Prostate gland (tissue), 2 donors: ENCODE measurements around the gene BDKRB2. TPM values are rescaled to one million over a fixed set of nuclear protein-coding genes. Genes with fewer than 3 reads are reported as not detected.

Experiments used
- DNase-seq: peaks from one replicate; pipeline ENCODE4 v3.0.0-alpha.2; 2019; ENCODE audit warnings: low spot score
- H3K27ac ChIP-seq, 2 donors: fragments of 200-600 bp; sonication (generic); 2 replicates each; pipeline ENCODE4 v1.5.1; 2017 to 2019
- H3K27me3 ChIP-seq: fragments of 200-600 bp; sonication (generic); replicated peaks from 2 replicates; pipeline ENCODE4 v1.5.1; 2019; ENCODE audit not compliant: insufficient read depth
- H3K36me3 ChIP-seq, 2 donors: fragments of 200-600 bp; sonication (generic); 1 replicate in 1 of 2; 2 replicates in 1 of 2; pipeline versions ENCODE4 v1.5.1 to v1.8.1; 2017 to 2019
- H3K4me1 ChIP-seq: fragments of 200-600 bp; sonication (generic); replicated peaks from 2 replicates; pipeline ENCODE4 v1.5.1; 2019
- H3K4me3 ChIP-seq, 2 donors: fragments of 200-600 bp; sonication (generic); 2 replicates each; pipeline ENCODE4 v1.5.1; 2017 to 2019
- H3K9me3 ChIP-seq: fragments of 200-600 bp; sonication (generic); 2 replicates; pipeline ENCODE4 v1.5.1; 2017
- POLR2A ChIP-seq: fragments of 450-650 bp; IDR thresholded peaks from one replicate; pipeline ENCODE4 v1.6.1; 2016; ENCODE audit warnings: antibody characterized with exemption, mild to moderate bottlenecking
- POLR2AphosphoS5 ChIP-seq: sonication (generic); formaldehyde crosslinking; IDR thresholded peaks from one replicate; pipeline ENCODE4 v1.6.1; 2017; ENCODE audit warnings: antibody characterized with exemption
- WGBS: methylation state at CpG from one replicate; pipeline ENCODE4 v1.1.5; 2018; 5-methylcytosine and 5-hydroxymethylcytosine counted together
- intact Hi-C: fragments of 100-400 bp; cut with DNase I; formaldehyde crosslinking; loops from one replicate; pipeline ENCODE4 v1.14.2; 2022
- total RNA-seq, 2 donors: library from RNA; depleted of rRNA; stranded (reverse); fragments of >200 nt; gene quantifications; one replicate each; pipeline ENCODE4 v1.1.0, GENCODE V29; 2016
- TF ChIP-seq, protein P1 (sequence below), 4 experiments: fragments of 200-600 bp in 2 of 4; fragments of 450-650 bp in 2 of 4; sonication (generic) in 2 of 4; IDR thresholded peaks; 1 replicate in 3 of 4; 2 replicates in 1 of 4; pipeline ENCODE4 v1.5.1; 2016 to 2019; ENCODE audit warnings: antibody characterized with exemption in 4 of 4, mild to moderate bottlenecking in 2 of 4, moderate library complexity in 2 of 4

Gene BDKRB2
- total RNA-seq, 2 donors from 2014 or later = 0.97 to 1.2 TPM

- intact Hi-C loops = no loop called here
- H3K27ac ChIP-seq = no peak overlapping the region
- no peaks in the 10 kb centered on the region for H3K9me3 ChIP-seq
- DNase-seq = no peak
- 79% methylated on average over 2 of the region's 2 CpGs for WGBS
- H3K36me3 ChIP-seq = no peaks in the 10 kb centered on the region
- H3K27me3 ChIP-seq = no peaks in the 10 kb centered on the region
- TF ChIP-seq POLR2A = no peak
- TF ChIP-seq, protein P1, sequence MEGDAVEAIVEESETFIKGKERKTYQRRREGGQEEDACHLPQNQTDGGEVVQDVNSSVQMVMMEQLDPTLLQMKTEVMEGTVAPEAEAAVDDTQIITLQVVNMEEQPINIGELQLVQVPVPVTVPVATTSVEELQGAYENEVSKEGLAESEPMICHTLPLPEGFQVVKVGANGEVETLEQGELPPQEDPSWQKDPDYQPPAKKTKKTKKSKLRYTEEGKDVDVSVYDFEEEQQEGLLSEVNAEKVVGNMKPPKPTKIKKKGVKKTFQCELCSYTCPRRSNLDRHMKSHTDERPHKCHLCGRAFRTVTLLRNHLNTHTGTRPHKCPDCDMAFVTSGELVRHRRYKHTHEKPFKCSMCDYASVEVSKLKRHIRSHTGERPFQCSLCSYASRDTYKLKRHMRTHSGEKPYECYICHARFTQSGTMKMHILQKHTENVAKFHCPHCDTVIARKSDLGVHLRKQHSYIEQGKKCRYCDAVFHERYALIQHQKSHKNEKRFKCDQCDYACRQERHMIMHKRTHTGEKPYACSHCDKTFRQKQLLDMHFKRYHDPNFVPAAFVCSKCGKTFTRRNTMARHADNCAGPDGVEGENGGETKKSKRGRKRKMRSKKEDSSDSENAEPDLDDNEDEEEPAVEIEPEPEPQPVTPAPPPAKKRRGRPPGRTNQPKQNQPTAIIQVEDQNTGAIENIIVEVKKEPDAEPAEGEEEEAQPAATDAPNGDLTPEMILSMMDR (IDR thresholded peaks at IDR 0.05) = no peak
- no peak for TF ChIP-seq POLR2AphosphoS5
- H3K4me3 ChIP-seq = no peak overlapping the region
- no peaks in the 10 kb centered on the region for H3K4me1 ChIP-seq
Observed at GRCh38 chr14:96191353-96191752, 13.3 kb upstream of the BDKRB2 start.

DNA sequence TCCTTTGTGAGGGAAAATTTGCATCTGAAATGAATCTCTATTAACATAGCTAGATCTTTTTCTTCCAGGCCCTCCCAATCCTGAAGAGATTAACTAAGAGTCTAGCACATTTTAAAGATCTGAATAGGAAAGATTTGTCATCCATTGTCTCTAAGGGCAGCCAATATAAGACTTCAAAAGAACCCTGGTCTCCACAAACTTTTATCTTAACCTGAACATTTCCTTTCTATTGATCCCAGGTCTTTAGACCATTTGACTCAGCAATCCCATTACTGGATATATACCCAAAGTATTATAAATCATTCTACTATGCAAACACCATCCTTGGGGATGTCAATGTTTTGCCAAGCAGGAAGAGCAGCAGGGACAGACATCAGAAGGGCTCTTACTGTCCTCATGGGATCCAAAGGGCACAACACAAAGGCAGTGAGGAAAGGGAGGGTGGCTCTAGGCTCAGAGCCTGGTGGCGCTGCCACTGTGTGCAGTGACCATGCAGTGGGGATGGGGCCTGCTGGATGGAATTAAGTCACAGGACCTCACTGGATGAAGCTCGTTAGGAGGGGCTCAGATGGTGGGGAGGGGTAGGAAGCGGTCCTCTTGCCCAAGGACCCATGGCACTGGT is 12.7 kb upstream of the BDKRB2 start:
- TF ChIP-seq, protein P1 (IDR thresholded peaks at IDR 0.05) = no peak
- TF ChIP-seq POLR2AphosphoS5 (no peak), POLR2A (no peak)
- Histone ChIP-seq H3K9me3 (no peaks in the 10 kb centered on the region), H3K27me3 (no peaks in the 10 kb centered on the region), H3K27ac (no peak overlapping the region), H3K4me1 (no peaks in the 10 kb centered on the region), H3K4me3 (no peak overlapping the region), H3K36me3 (no peaks in the 10 kb centered on the region)
- DNase-seq = no peak
- WGBS = 88% methylated on average over 3 of the region's 3 CpGs
- intact Hi-C loops = no loop called here

GRCh38 chr14:96192975-96193805 is 11.4 kb upstream of the BDKRB2 start:
- no peak overlapping the region for H3K27ac ChIP-seq
- no peak for DNase-seq
- no peaks in the 10 kb centered on the region for H3K36me3 ChIP-seq
- no peaks in the 10 kb centered on the region for H3K9me3 ChIP-seq
- WGBS = 63% methylated on average over 22 of the region's 22 CpGs
- no peak overlapping the region for H3K4me3 ChIP-seq
- intact Hi-C loops = no loop called here
- no peaks in the 10 kb centered on the region for H3K27me3 ChIP-seq
- H3K4me1 ChIP-seq = no peaks in the 10 kb centered on the region
- no peak for TF ChIP-seq POLR2A
- TF ChIP-seq POLR2AphosphoS5 = no peak
- TF ChIP-seq, protein P1 (IDR thresholded peaks at IDR 0.05) = no peak

DNA sequence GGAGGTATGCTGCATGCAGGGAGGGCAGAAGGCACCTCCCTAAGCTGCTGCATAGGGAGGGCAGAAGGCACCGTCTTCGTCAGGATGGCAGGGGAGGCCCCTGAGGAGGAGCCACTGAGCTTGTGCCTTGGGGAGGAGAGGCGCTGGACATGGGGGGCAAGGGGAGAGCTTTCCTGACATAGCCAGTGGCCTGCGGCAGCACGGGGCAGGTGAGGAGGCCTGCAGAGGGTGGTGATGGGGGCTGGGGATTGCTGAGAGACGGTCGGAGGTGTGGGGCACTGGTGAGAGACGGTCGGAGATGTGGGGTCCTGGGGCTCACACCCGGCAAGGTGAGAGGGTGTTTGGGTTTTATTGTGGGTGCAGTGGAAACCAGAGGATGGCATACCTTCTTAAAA is 10.4 kb upstream of the BDKRB2 start:
- intact Hi-C loops = no loop called here

More for the DNA sequence above, 10.4 kb upstream of the BDKRB2 start:
- Histone ChIP-seq H3K27me3 (no peaks in the 10 kb centered on the region), H3K4me1 (no peaks in the 10 kb centered on the region), H3K36me3 (no peaks in the 10 kb centered on the region), H3K9me3 (no peaks in the 10 kb centered on the region), H3K4me3 (no peak overlapping the region), H3K27ac (no peak overlapping the region)
- 87% methylated on average over 10 of the region's 10 CpGs for WGBS
- TF ChIP-seq, protein P1 (IDR thresholded peaks at IDR 0.05) = no peak
- TF ChIP-seq POLR2A = no peak
- TF ChIP-seq POLR2AphosphoS5 = no peak
- no peak for DNase-seq
